ENCODE data around the gene LAMTOR5.

LAMTOR5 gene

GRCh38 chr1:110394493-110394820 lies 13.0 kb downstream of the LAMTOR5 start:
- DNase-seq (ENCODE audit: extremely low spot score), result no peak
- TF ChIP-seq CTCF (IDR thresholded peaks at IDR 0.05; ENCODE audit: control extremely low read depth, extremely low read depth, low read depth, missing control alignments), result no peak
- POLR2A ChIA-PET, result no interaction called here
- CTCF ChIA-PET, result no interaction called here

GRCh38 chr1:110393691-110394492 lies 13.6 kb downstream of the LAMTOR5 start:
- DNase-seq (ENCODE audit: extremely low spot score), result no peak
- POLR2A ChIA-PET, result no interaction called here
- CTCF ChIA-PET, result interaction anchor here (0.7 to 2.3 kb wide), 9 partner anchors 11 to 389 kb away, joined by 3 to 11 read pairs (median 4); partner anchors contain the start of gene RBM15
- TF ChIP-seq CTCF (IDR thresholded peaks at IDR 0.05; ENCODE audit: control extremely low read depth, extremely low read depth, low read depth, missing control alignments), result no peak

DNA sequence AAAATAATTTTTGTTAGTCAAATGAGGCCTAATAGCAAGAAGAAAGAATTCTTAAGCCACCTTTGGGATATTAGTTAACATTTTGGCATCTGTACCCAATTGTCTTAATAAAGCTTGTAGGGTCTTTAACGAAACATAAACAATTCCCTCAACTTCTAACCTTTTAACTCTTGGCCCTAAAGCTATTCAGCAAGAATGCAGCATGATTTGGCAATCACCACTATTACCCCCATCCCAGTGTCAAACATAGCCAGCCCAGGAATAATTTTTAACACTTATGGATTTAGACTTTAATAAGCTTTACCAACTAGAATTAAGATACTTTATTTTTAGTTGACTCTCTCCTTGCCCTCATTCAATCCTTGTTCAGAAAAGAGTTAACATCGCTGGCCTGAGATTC lies 14.2 kb downstream of the LAMTOR5 start:
- CTCF ChIA-PET, result interaction anchor here (0.7 to 2.3 kb wide), 10 partner anchors 8 to 390 kb away, joined by 3 to 11 read pairs (median 4); partner anchors contain the start of gene RBM15
- no peak for TF ChIP-seq CTCF (IDR thresholded peaks at IDR 0.05; ENCODE audit: control extremely low read depth, extremely low read depth, low read depth, missing control alignments)
- POLR2A ChIA-PET, result no interaction called here
- DNase-seq (ENCODE audit: extremely low spot score), result no peak

DNA sequence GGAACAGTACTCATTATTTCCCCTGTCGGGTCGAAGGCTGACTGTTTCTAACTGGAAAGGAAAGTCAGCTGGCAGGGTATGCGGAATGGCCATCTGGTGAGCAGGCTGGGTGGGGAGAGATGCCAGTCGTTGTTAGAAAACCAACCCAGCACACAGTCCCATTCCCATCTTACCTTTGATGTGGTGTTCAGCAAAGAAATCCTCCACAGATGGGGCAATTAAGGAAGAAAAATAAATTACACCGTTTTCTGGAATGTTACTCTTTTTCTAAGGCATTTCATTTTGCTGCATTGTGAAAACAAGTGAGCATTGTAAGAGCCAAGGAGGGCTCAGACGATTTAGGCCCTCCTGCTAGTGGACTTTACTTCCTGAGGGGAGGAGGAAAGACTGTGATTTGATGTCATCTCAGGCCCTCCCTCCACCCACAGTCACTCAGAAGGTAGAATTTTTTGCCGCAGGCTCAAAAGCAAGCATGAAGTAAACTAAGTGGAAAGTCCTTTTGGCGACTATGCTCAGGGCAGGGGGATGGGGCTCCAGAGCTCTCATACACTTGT lies 16.7 kb downstream of the LAMTOR5 start, which contains the start of gene SLC16A4:
TSS of gene SLC16A4 (minus strand) at position 335 of the 554 bp plus-strand sequence. CDS start 1,703 bp downstream, outside the sequence.
- DNase-seq (ENCODE audit: extremely low spot score), result no peak
- TF ChIP-seq CTCF (IDR thresholded peaks at IDR 0.05; ENCODE audit: control extremely low read depth, extremely low read depth, low read depth, missing control alignments), result no peak
- CTCF ChIA-PET, result interaction anchor here (1.8 kb wide), 1 partner anchor 10 kb away, joined by 6 read pairs; no protein-coding TSS in a partner anchor
- POLR2A ChIA-PET, result no interaction called here

DNA sequence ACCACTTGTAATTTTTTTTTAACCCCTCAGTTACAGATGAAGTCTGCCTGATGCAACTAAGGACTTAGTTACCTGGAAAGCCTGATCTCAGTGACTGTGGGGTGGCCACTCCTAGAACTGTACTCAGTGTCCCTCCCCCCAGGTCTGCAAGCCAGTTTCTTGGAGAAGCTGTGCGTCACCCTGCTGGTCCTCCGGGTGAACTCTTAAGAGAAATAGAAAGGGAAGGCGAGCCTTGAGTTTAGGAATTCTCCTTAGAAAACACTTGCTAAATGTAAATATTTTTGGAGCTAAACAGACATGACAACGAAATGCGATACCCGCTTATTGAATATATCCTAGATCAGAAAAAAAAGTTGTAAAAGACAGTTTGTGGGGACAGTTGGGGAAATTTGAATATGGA lies 17.4 kb downstream of the LAMTOR5 start:
- ChIA-PET CTCF (interaction anchor here (1.2 kb wide), 1 partner anchor 12 kb away, joined by 3 read pairs; no protein-coding TSS in a partner anchor), POLR2A (no interaction called here)
- no peak for TF ChIP-seq CTCF (IDR thresholded peaks at IDR 0.05; ENCODE audit: control extremely low read depth, extremely low read depth, low read depth, missing control alignments)
- no peak for DNase-seq (ENCODE audit: extremely low spot score)

DNA sequence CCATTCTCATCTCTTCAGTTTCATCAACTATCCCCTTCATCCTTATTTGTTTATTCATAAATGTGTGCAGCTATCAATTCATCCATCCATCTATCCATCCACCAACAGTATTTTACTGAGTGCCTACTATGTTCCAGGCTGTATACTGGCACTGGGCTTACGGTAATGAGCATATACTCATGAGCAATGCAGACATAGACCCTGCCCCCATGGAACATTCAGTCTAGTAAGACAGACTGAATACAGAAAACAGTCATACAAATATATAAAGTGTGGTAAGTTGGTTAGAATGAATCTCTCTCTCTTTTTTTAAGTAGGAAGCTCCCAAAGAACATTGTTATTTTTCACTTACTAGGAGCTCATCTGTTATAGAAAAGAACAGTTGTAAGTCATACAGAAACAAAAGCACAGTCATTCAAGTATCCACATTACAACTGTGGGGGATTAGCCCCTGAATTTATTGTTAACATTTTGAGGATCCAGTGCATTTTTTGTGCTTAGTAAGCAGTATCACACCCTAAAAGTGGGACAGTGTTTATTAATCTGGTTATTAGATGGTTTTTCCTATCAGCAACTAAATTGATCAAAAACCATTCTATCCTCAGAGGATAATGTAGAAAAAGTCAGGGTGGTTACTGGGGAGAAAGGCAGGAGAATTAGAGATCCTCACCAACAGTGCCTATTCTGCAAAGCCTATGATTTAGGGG lies 20.3 kb downstream of the LAMTOR5 start:
- no peak for TF ChIP-seq CTCF (IDR thresholded peaks at IDR 0.05; ENCODE audit: control extremely low read depth, extremely low read depth, low read depth, missing control alignments)
- CTCF ChIA-PET, result interaction anchor here (0.7 to 4.2 kb wide), 9 partner anchors 17 to 180 kb away, joined by 3 to 20 read pairs (median 6); partner anchors contain the start of gene RBM15
- POLR2A ChIA-PET, result no interaction called here
- no peak for DNase-seq (ENCODE audit: extremely low spot score)

All from GM10248 (cell line).